ENCODE results near the gene PLEKHA6.

PLEKHA6 gene

GRCh38 chr1:204380293-204380831 is 20.6 kb upstream of the PLEKHA6 start:
- no peak for DNase-seq (ENCODE audit: low read depth in 2 of 2)

DNA sequence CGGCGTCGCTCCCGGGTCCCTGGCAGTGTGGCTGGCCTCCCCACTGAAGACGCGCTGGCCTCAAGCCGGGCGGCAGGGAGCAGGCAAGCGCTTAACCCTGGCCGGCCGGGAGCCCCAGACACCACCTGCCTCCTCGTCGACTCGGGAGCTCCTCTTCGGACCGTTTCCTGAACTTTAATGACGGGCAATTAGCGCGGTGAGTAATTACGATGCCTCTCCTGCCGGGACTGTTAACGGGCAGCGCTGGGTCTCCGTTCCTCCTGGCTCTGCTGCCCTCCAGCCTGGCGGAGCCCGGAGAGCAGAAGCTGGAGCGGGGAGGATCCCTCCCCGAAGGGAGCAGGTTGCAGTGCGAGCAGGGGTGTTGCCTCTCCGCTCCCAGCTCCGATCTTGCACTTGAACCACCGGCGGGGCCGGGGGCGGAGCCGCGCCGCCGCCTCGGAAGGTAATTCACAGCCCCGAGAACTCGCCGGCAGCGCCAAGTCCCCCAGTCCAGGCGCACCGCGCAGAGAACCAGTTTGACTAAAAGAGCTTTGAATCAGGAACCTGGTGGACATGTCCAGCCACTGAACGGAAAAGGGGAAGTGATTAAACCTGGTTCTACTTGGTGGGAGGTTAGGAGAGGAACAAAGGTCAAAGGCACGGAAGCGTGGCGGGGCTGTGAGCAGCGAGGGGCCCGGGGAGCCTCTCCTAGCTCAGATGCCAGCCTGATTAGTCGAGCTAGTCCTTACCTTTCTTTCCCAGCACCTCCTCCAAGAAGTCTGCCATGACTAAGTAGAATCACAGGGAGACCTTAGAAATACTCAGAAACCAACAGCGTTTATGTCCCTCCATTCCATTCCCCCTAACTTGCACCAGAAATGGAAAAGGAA is 18.3 kb upstream of the PLEKHA6 start:
- peak in 1 of 2 donors; percentile 13 for DNase-seq (ENCODE audit: low read depth in 2 of 2)

DNA sequence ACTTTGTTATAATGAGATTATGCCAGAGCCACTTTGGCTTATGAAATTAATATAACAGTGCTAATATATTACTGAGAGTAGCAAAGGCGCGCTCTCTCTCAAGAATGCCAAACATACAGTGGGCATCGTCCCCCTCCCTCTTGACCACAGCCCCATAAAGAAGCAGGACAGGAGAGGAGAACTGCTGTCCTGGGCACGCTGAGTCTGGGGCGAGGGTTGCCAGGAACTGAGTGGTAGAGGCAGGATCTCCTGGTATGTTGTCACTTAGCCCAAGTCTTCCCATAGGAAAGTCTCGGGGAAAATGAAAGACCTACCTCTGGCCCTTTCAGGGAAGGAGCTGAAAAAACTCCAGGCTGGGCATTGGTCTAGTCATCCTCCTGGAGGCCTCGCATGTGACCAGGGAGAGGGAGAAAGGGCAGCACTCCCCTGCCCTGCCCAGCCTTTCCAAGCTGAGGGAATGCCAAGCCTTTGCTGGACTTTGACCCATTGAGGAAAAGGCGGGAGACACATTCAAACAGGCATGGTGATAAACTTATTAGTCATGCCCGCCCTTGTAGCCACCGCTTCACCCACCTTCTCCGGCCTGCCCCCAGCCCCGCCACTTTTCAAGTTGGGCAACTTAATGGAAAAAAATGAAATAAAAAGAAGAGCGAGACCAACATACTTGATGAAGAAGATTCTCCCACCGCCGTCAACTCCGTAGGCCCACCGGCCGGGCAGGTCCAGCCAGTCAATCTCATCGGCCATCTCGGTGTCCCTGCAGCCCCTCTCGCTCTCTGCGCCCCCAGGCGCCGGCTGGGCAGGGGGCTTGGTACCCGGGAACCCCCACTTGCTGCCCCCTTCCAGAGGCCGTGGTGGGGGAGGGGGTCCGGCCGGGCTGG is 17.4 kb upstream of the PLEKHA6 start:
- DNase-seq (ENCODE audit: low read depth in 2 of 2) = no peak

DNA sequence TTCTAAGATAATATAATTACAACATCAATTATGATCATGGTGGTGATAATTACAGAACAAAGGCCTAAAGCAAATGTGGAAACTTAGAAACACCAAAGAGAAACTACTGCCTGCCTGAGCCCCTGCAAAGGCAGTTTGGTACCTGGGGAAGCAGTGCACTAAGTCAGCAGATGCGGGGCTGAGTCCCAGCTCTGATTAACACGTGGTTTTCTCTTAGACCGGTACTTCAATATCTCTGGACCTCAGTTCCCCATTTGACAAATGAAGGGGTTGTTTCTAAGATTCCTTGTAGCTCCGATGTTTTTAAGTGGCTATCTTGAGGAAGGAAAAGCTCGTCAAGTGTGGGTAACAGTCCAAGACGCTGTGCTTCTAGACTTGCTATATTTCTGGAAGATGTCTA is 16.7 kb upstream of the PLEKHA6 start:
- no peak for DNase-seq (ENCODE audit: low read depth in 2 of 2)

GRCh38 chr1:204373911-204374310 is 14.2 kb upstream of the PLEKHA6 start:
- no peak for DNase-seq (ENCODE audit: low read depth in 2 of 2)

DNA sequence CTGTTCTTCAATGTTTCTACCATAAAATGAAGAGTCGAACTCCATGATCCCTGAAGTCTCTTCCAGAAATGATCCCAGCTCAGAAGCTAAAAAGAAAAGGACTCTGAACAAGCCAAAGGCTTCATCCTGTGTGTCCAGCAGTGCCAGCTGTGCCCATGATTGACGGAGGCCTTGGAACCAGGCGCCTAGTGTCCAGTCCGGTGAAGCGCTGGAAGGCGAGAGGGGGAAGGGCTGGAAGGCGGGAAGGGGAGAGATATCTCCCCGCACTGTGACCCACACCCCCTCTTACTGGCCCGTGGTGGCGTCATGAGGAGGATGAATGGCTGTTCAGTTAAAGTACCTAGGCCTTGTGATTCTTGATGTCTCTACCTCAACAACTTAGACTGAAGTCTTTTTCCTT is 10.4 kb upstream of the PLEKHA6 start:
- no peak for DNase-seq (ENCODE audit: low read depth in 2 of 2)

- DNase-seq (ENCODE audit: low read depth in 2 of 2) = no peak
These were observed 9.4 kb upstream of the PLEKHA6 start for GRCh38 chr1:204368996-204369726.

DNA sequence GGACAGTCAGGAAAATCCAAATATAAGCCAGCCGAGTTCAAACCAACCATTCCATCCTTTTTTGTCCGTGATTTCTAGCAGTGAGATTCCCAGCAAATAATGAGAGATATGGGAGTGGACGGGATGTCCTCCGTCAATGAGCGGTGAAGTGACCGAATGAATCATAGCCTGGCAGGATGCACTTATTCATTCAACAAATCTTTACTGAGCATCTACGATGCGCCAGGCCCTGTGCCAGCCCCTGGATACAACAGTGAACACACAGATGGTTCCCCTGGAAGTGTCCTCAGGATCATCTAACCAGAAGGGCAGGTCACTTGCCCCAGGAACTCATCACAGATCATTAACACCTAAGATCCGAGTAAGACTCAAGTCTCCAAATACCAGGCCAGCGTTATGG is 8.2 kb upstream of the PLEKHA6 start:
- no peak for DNase-seq (ENCODE audit: low read depth in 2 of 2)

DNA sequence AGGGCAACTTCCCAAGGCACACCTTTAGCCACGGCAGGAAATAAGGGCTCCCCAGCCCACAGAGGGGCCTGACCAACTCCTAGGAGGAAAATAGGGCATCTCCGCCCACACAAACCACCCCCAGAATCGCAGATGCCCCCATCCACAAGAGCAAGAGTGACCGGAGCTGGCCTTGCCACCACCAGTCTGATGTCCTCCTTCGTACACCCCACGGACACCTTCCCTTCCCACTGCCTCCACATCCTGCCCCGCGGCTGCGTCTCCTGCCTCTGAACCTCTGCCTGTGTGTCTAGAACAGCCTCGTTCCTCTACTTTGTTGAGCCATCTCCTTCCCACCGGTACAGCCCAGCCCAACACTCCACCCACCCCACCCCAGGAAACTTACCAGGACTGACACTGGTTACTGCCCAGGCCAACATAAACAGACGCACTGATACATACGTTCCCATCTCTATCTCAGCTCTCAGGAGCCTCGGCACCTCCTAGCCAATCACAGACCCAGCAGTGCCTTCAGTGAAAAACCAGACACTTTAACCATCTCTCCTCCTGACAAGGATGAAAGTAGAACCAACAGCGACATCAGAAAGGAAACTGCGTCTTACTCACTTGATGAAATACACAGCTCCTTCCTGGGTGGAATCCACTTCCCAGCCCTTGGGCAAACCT is 7.6 kb upstream of the PLEKHA6 start:
- no peak for DNase-seq (ENCODE audit: low read depth in 2 of 2)

DNA sequence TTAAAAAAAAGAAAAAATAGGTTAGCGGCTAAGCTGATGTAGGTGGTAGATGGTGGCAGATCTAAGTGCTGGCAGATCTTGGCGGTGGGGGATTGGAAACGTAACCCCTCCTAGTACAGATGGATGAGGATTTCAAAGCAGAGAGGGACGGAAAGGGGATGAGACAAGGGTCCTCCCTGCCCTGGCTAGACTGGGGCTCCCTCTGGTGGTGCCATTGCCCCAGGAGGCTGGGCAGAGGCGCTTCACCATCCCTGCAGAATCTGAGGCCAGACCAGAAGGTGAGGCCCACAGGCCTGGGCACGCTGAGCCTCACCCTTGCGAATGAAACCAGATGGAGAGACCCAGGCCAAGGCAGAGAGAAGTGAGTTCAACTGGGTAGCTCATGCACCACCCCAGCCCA is 7.0 kb upstream of the PLEKHA6 start:
- no peak for DNase-seq (ENCODE audit: low read depth in 2 of 2)

DNA sequence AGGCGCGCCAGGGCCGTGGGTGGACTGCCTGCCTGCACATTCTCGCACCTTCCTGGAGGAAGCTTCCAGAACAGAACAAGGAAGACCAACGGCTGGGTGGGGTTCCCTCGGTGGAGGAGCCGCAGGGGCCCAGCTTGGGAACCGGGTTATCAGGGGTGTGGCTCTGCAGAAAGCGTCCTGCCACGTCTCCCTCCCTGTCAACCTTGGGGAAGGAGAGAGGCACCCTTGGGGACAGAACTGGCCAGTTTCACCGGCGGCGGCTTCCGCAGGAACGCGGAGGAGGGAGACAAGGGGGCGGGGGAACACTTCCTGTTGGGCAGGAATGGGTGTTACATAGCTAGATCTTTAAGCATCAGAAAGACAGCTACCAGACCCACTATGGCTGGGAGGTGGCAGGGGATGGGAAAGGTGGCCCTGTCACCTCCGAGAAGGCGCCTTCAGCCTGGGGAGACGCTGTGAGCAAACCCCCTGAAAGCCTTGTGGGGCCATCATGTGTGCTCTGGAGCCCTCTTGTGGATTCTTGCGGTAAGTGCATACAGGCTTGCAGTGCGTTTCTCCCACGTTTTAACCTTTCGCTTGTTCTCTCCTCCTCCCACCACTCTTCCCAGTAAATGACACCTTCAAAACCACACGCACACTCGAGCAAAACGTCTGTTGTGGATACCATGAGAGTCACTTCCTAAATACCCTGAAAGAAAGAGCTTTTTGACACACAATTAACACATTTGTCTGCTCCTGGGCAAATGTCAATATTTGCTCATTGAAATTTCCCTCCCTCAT is 3.8 kb upstream of the PLEKHA6 start:
- DNase-seq (ENCODE audit: low read depth in 2 of 2) = peak; percentile 38 to 39

GRCh38 chr1:204362984-204363334 is 3.2 kb upstream of the PLEKHA6 start:
- DNase-seq (ENCODE audit: low read depth in 2 of 2) = no peak

DNA sequence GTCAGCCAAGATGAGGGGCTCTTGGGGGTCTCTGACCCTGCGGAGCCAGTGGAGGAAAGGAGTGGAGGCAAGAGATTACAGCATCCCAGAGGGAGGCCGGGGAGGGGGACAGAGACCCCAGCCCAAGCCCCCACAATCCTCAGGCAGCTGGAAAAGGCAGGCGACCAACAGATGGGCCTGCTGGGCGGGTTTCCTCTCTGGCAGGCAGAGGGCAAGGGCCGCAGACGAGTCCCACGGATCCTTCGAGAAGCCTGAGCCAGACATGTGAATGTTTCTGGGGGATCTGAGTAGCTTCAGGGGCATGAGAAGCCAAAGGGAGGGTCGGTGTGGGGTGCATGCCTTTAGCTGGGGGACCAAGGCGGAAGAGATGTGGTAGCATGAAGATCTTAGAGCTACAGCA is 2.1 kb upstream of the PLEKHA6 start:
- DNase-seq (ENCODE audit: low read depth in 2 of 2) = no peak

- DNase-seq (ENCODE audit: low read depth in 2 of 2) = no peak
These were observed 1.6 kb upstream of the PLEKHA6 start for GRCh38 chr1:204361341-204361771.

DNA sequence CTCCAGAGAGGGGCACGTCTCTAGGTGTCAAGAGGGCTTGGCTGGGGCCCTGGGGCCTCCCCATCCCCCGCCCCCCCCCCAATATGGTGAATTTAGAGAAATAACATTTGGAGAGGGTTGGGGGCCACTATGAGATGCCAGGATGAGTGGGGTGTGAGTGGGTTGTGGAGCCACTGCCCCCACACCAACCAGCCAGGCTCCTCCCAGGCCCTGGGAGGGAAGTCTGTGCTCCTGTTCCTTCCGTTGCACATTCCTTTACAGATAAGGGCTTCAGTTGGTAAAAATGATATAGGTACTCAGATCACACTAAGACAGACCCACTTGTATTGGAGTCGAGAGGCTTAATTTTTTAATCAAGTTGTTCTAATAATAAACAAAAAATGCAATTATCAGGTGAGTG is 585 bp upstream of the PLEKHA6 start:
- DNase-seq (ENCODE audit: low read depth in 2 of 2) = no peak

GRCh38 chr1:204359131-204359473 is 627 bp downstream of the PLEKHA6 start:
- DNase-seq (ENCODE audit: low read depth in 2 of 2) = no peak

- DNase-seq (ENCODE audit: low read depth in 2 of 2) = no peak
These were observed 1.1 kb downstream of the PLEKHA6 start for GRCh38 chr1:204358605-204359004.

- DNase-seq (ENCODE audit: low read depth in 2 of 2) = no peak
These were observed 1.9 kb downstream of the PLEKHA6 start for GRCh38 chr1:204357551-204358490.

DNA sequence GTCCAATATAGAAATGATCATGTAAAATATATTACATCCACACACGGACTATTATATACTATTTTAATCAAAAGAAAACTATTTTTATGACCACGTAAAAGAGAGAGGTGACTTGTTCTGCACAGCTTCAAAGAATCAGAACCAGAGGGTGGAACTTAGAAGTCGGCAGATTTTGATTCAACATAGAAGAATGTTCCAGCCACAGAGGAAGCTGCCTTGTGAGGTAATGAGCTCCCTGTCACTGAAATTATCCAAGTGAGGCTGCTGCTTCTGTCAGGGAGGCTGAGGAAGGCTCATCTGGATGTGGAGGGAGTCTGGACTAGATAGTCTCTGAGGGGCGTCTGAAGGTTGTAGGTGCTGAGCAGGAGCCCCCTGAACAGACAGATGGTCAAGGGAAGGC is 2.7 kb downstream of the PLEKHA6 start:
- no peak for DNase-seq (ENCODE audit: low read depth in 2 of 2)

DNA sequence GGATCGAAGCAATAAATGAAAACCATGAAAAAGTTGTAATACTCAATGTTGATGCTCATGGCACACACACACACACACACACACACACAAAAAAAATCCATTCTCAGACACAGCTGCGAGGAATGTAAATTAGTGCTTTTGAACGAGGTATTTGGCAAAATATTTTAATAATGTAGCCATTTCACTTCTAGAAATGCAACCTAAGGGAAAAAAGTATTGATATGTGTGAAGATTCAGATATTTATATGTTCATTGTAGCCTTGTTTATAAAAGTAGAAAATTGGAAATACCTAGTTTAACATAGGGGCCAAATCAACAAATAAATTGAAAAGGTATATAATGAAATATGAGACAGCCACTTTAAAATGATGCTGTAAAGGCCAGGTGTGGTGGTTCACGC is 3.8 kb downstream of the PLEKHA6 start:
- DNase-seq (ENCODE audit: low read depth in 2 of 2) = no peak

Data from stimulated activated CD8-positive, alpha-beta memory T cell treated with anti-CD3 and anti-CD28 coated beads, Interleukin-7, amount 100 ng/mL, for 1 hour (primary cell).